ENCODE data around the gene CD99L2.

Gene CD99L2

GRCh38 chrX:150765237-150765636, 133.2 kb downstream of the CD99L2 start:
- Histone ChIP-seq H3K4me3 (ENCODE audit: low read depth, low read length) (no peak overlapping the region), H3K27ac (ENCODE audit: low read depth, low read length) (no peak overlapping the region), H3K9me3 (ENCODE audit: control insufficient read depth, insufficient read depth, low read depth, low read length) (no peaks in the 10 kb centered on the region), H3K27me3 (ENCODE audit: control insufficient read depth, insufficient read depth, low read length) (no peaks in the 10 kb centered on the region), H3K9ac (ENCODE audit: low read length) (no peak overlapping the region), H3K36me3 (ENCODE audit: control insufficient read depth, insufficient read depth, low read length) (peaks cover 8% of the 10 kb centered on the region; the same call in 1 of the 2 replicates), H3K4me1 (ENCODE audit: control insufficient read depth, insufficient read depth, low read length) (peaks cover 30% of the 10 kb centered on the region)

- Histone ChIP-seq H3K4me3 (ENCODE audit: low read depth, low read length) (no peak overlapping the region), H3K4me1 (ENCODE audit: control insufficient read depth, insufficient read depth, low read length) (peaks cover 38% of the 10 kb centered on the region), H3K27ac (ENCODE audit: low read depth, low read length) (no peak overlapping the region), H3K36me3 (ENCODE audit: control insufficient read depth, insufficient read depth, low read length) (peaks cover 8% of the 10 kb centered on the region; the same call in 1 of the 2 replicates), H3K9ac (ENCODE audit: low read length) (no peak overlapping the region), H3K27me3 (ENCODE audit: control insufficient read depth, insufficient read depth, low read length) (no peaks in the 10 kb centered on the region), H3K9me3 (ENCODE audit: control insufficient read depth, insufficient read depth, low read depth, low read length) (no peaks in the 10 kb centered on the region)
Observed at GRCh38 chrX:150763810-150764209, 134.7 kb downstream of the CD99L2 start.

GRCh38 chrX:150763303-150763797, 135.1 kb downstream of the CD99L2 start:
- Histone ChIP-seq H3K4me1 (ENCODE audit: control insufficient read depth, insufficient read depth, low read length) (peaks cover 38% of the 10 kb centered on the region), H3K9me3 (ENCODE audit: control insufficient read depth, insufficient read depth, low read depth, low read length) (no peaks in the 10 kb centered on the region), H3K9ac (ENCODE audit: low read length) (no peak overlapping the region), H3K27ac (ENCODE audit: low read depth, low read length) (no peak overlapping the region), H3K36me3 (ENCODE audit: control insufficient read depth, insufficient read depth, low read length) (peaks cover 6% of the 10 kb centered on the region; the same call in 1 of the 2 replicates), H3K27me3 (ENCODE audit: control insufficient read depth, insufficient read depth, low read length) (no peaks in the 10 kb centered on the region), H3K4me3 (ENCODE audit: low read depth, low read length) (no peak overlapping the region)

- H3K27me3 ChIP-seq (ENCODE audit: control insufficient read depth, insufficient read depth, low read length), result no peaks in the 10 kb centered on the region
- peaks cover 38% of the 10 kb centered on the region for H3K4me1 ChIP-seq (ENCODE audit: control insufficient read depth, insufficient read depth, low read length)
- H3K4me3 ChIP-seq (ENCODE audit: low read depth, low read length), result no peak overlapping the region
- no peak overlapping the region for H3K27ac ChIP-seq (ENCODE audit: low read depth, low read length)
- H3K9me3 ChIP-seq (ENCODE audit: control insufficient read depth, insufficient read depth, low read depth, low read length), result no peaks in the 10 kb centered on the region
- H3K36me3 ChIP-seq (ENCODE audit: control insufficient read depth, insufficient read depth, low read length), result peaks cover 11% of the 10 kb centered on the region
- no peak overlapping the region for H3K9ac ChIP-seq (ENCODE audit: low read length)
Observed at GRCh38 chrX:150762258-150763165, 136.0 kb downstream of the CD99L2 start.

GRCh38 chrX:150761819-150762216, 136.7 kb downstream of the CD99L2 start:
- no peak overlapping the region for H3K4me3 ChIP-seq (ENCODE audit: low read depth, low read length)
- no peaks in the 10 kb centered on the region for H3K9me3 ChIP-seq (ENCODE audit: control insufficient read depth, insufficient read depth, low read depth, low read length)
- no peaks in the 10 kb centered on the region for H3K27me3 ChIP-seq (ENCODE audit: control insufficient read depth, insufficient read depth, low read length)
- no peak overlapping the region for H3K9ac ChIP-seq (ENCODE audit: low read length)
- H3K36me3 ChIP-seq (ENCODE audit: control insufficient read depth, insufficient read depth, low read length), result peaks cover 18% of the 10 kb centered on the region
- H3K4me1 ChIP-seq (ENCODE audit: control insufficient read depth, insufficient read depth, low read length), result peaks cover 31% of the 10 kb centered on the region
- no peak overlapping the region for H3K27ac ChIP-seq (ENCODE audit: low read depth, low read length)

- no peaks in the 10 kb centered on the region for H3K27me3 ChIP-seq (ENCODE audit: control insufficient read depth, insufficient read depth, low read length)
- H3K36me3 ChIP-seq (ENCODE audit: control insufficient read depth, insufficient read depth, low read length), result peaks cover 18% of the 10 kb centered on the region
- no peak overlapping the region for H3K4me3 ChIP-seq (ENCODE audit: low read depth, low read length)
- H3K9ac ChIP-seq (ENCODE audit: low read length), result no peak overlapping the region
- no peak overlapping the region for H3K27ac ChIP-seq (ENCODE audit: low read depth, low read length)
- peaks cover 26% of the 10 kb centered on the region for H3K4me1 ChIP-seq (ENCODE audit: control insufficient read depth, insufficient read depth, low read length)
- H3K9me3 ChIP-seq (ENCODE audit: control insufficient read depth, insufficient read depth, low read depth, low read length), result no peaks in the 10 kb centered on the region
Observed at GRCh38 chrX:150761176-150761818, 137.2 kb downstream of the CD99L2 start.

GRCh38 chrX:150759568-150760416, 138.7 kb downstream of the CD99L2 start:
- Histone ChIP-seq H3K27me3 (ENCODE audit: control insufficient read depth, insufficient read depth, low read length) (no peaks in the 10 kb centered on the region), H3K9ac (ENCODE audit: low read length) (no peak overlapping the region), H3K36me3 (ENCODE audit: control insufficient read depth, insufficient read depth, low read length) (peaks cover 18% of the 10 kb centered on the region), H3K27ac (ENCODE audit: low read depth, low read length) (no peak overlapping the region), H3K9me3 (ENCODE audit: control insufficient read depth, insufficient read depth, low read depth, low read length) (no peaks in the 10 kb centered on the region), H3K4me3 (ENCODE audit: low read depth, low read length) (no peak overlapping the region), H3K4me1 (ENCODE audit: control insufficient read depth, insufficient read depth, low read length) (peaks cover 12% of the 10 kb centered on the region; the same call in 1 of the 2 replicates)

GRCh38 chrX:150757371-150757770, 141.1 kb downstream of the CD99L2 start:
- H3K4me3 ChIP-seq (ENCODE audit: low read depth, low read length), result no peak overlapping the region
- peaks cover 13% of the 10 kb centered on the region; the same call in 1 of the 2 replicates for H3K36me3 ChIP-seq (ENCODE audit: control insufficient read depth, insufficient read depth, low read length)
- no peaks in the 10 kb centered on the region for H3K27me3 ChIP-seq (ENCODE audit: control insufficient read depth, insufficient read depth, low read length)
- peaks cover 12% of the 10 kb centered on the region; the same call in 1 of the 2 replicates for H3K4me1 ChIP-seq (ENCODE audit: control insufficient read depth, insufficient read depth, low read length)
- H3K27ac ChIP-seq (ENCODE audit: low read depth, low read length), result no peak overlapping the region
- no peaks in the 10 kb centered on the region for H3K9me3 ChIP-seq (ENCODE audit: control insufficient read depth, insufficient read depth, low read depth, low read length)
- H3K9ac ChIP-seq (ENCODE audit: low read length), result no peak overlapping the region

GRCh38 chrX:150753968-150754367, 144.5 kb downstream of the CD99L2 start:
- peaks cover 17% of the 10 kb centered on the region for H3K36me3 ChIP-seq (ENCODE audit: control insufficient read depth, insufficient read depth, low read length)
- H3K27me3 ChIP-seq (ENCODE audit: control insufficient read depth, insufficient read depth, low read length), result no peaks in the 10 kb centered on the region
- no peak overlapping the region for H3K4me3 ChIP-seq (ENCODE audit: low read depth, low read length)
- H3K4me1 ChIP-seq (ENCODE audit: control insufficient read depth, insufficient read depth, low read length), result no peaks in the 10 kb centered on the region
- no peak overlapping the region for H3K27ac ChIP-seq (ENCODE audit: low read depth, low read length)
- H3K9ac ChIP-seq (ENCODE audit: low read length), result no peak overlapping the region
- no peaks in the 10 kb centered on the region for H3K9me3 ChIP-seq (ENCODE audit: control insufficient read depth, insufficient read depth, low read depth, low read length)

- H3K4me3 ChIP-seq (ENCODE audit: low read depth, low read length), result no peak overlapping the region
- no peaks in the 10 kb centered on the region for H3K4me1 ChIP-seq (ENCODE audit: control insufficient read depth, insufficient read depth, low read length)
- no peaks in the 10 kb centered on the region for H3K9me3 ChIP-seq (ENCODE audit: control insufficient read depth, insufficient read depth, low read depth, low read length)
- no peak overlapping the region for H3K27ac ChIP-seq (ENCODE audit: low read depth, low read length)
- H3K27me3 ChIP-seq (ENCODE audit: control insufficient read depth, insufficient read depth, low read length), result no peaks in the 10 kb centered on the region
- no peak overlapping the region for H3K9ac ChIP-seq (ENCODE audit: low read length)
- H3K36me3 ChIP-seq (ENCODE audit: control insufficient read depth, insufficient read depth, low read length), result peaks cover 17% of the 10 kb centered on the region
Observed at GRCh38 chrX:150753357-150753756, 145.1 kb downstream of the CD99L2 start.

Measured in HUES6 (cell line).